Fibroblast of villous mesenchyme (primary cell): Measurements from ENCODE around the gene TRIM5. TPM values are rescaled to one million over a fixed set of nuclear protein-coding genes. Genes with fewer than 3 reads are reported as not detected.

Experiments used
- DNase-seq: peaks from one replicate; pipeline ENCODE4 v3.0.0-alpha.2; 2010; ENCODE audit warnings: low read depth
- H3K4me3 ChIP-seq: 2 replicates; pipeline ENCODE4 v1.5.1; 2011; ENCODE audit warnings: low read depth, mild to moderate bottlenecking, low read length
- total RNA-seq: library from RNA; depleted of rRNA; stranded (reverse); fragments of >200 nt; gene quantifications from 2 replicates; pipeline ENCODE4 v1.2.3, GENCODE V29; 2012
- TF ChIP-seq, protein P1 (sequence below): IDR thresholded peaks from 2 replicates; pipeline ENCODE4 v1.5.1; 2012; ENCODE audit warnings: low read depth, mild to moderate bottlenecking, low read length; ENCODE audit not compliant: insufficient read depth

The TRIM5 gene
- total RNA-seq, 1 donor = 65.2 TPM

DNA sequence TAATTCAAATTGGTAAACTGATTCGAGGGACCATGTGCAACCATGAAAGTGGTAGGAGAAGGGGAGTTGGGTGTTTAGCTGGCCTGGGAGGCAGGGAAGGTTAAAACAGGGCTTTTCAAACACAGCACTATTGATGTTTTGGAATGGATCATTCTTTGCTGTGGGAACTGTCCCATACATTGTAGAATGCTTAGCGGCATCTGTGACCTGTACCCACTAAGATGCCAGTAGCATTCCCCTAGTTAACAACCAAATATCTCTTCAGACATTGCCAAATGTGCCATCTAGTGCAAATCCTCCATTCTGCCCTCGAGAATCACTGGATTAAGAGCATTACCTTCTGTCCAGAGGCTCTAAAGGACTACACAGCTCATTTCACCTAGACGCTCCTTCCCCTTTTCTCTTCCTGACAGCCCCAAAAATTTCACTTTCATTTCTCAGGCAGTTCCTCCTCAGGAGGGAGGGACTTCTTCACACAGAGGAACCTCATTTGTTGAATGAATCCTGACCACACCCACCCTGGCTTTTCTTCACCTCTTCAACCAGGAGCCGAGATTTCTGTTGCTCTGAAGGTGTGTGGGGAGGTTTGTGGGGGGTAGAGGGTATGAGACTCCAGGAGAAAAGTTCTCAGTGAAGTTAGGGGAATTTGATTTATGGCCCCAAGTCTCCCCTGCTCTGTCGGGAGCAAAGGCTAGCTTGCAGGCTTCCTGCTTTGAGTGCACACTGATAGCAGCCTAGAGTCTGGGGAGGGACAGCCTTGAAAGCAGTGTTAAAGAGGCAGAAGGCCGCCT lies 60.2 kb downstream of the TRIM5 start, which contains the start of gene TRIM34:
TRIM34 (plus strand) TSS at position 513 of the 791 bp plus-strand sequence. CDS start 7,331 bp downstream, outside the sequence.
- DNase-seq = peak; percentile 77
- peak within 1 kb of the TSS; percentile 69 for H3K4me3 ChIP-seq
- TF ChIP-seq, protein P1, sequence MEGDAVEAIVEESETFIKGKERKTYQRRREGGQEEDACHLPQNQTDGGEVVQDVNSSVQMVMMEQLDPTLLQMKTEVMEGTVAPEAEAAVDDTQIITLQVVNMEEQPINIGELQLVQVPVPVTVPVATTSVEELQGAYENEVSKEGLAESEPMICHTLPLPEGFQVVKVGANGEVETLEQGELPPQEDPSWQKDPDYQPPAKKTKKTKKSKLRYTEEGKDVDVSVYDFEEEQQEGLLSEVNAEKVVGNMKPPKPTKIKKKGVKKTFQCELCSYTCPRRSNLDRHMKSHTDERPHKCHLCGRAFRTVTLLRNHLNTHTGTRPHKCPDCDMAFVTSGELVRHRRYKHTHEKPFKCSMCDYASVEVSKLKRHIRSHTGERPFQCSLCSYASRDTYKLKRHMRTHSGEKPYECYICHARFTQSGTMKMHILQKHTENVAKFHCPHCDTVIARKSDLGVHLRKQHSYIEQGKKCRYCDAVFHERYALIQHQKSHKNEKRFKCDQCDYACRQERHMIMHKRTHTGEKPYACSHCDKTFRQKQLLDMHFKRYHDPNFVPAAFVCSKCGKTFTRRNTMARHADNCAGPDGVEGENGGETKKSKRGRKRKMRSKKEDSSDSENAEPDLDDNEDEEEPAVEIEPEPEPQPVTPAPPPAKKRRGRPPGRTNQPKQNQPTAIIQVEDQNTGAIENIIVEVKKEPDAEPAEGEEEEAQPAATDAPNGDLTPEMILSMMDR = no peak

DNA sequence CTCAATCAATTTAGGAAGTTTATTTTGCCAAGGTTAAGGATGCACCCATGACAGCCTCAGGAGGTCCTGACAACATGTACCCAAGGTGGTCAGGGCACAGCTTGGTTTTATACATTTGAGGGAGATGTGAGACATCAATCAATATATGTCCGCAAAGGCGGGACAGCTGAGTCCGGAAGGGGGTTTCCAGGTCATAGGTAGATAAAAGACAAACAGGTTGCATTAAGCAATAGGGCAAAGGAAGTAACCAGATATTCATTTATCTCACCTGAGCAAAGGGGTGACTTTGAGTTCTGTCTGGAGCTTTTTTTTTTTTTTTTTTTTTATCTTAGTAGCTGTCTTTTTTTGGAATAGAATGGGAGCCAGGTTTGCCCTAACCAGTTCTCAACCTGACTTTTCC lies 62.1 kb downstream of the TRIM5 start:
- TF ChIP-seq, protein P1 = no peak
- no peak for DNase-seq

DNA sequence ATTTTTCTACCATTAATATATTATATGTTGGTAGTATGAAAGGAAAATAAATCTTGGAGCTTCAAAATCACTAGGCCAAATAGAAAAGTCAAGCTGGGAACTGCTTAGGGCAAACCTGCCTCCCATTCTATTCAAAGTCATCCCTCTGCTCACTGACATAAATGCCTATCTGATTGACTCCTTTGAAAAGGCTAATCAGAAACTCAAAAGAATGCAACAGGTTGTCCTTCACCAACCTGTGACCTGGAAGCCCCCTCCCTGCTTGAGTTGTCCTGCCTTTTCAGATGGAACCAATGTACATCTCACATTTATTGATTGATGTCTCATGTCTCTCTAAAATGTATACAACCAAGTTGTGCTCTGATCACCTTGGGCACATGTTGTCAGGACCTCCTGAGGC lies 63.3 kb downstream of the TRIM5 start:
- TF ChIP-seq, protein P1 = no peak
- DNase-seq = no peak
- H3K4me3 ChIP-seq = no peak overlapping the region

More for the DNA sequence above, 62.1 kb downstream of the TRIM5 start:
- no peak overlapping the region for H3K4me3 ChIP-seq

DNA sequence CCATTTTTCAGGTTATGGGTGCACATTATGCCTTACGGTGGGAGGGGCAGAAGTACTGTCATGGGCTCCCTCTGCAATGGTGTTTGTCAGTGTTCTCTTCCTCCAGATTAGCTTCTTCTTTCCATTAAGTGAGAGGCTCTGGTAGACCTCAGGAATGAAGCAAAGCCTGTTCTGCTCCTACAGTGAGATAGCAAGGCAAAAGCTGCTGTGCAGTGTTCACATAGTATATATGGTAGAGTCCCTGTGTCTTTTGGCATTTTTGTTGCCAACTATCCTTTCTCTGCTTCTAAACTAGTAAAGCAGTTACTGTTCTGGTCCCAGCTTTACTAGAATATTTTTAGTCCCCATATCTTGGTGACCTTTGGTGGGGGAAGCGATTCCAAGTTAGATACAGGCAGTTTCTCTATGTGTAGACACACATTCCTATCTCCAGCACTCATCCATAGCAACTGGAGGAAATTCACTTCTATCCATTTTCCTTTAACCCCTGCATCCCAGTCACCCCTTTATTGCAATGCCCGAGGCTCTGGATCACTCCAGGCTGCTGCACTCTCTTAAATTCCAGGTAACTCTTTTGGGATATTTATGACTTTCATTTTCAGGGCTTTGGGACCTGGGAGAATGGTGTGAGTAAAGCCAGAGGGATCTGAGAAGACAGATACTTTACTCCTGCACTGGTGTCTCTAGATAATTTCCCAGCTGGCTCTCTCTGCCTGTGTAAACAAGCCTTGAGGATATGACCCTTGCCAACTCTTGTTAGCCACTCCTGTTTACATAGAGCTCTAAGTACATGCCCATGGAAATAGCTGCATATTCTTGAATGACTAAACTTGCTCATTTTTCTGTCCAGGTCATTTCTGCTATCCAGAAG lies 64.0 kb downstream of the TRIM5 start:
- peak overlapping the region; percentile 33 for H3K4me3 ChIP-seq
- TF ChIP-seq, protein P1 = no peak

DNA sequence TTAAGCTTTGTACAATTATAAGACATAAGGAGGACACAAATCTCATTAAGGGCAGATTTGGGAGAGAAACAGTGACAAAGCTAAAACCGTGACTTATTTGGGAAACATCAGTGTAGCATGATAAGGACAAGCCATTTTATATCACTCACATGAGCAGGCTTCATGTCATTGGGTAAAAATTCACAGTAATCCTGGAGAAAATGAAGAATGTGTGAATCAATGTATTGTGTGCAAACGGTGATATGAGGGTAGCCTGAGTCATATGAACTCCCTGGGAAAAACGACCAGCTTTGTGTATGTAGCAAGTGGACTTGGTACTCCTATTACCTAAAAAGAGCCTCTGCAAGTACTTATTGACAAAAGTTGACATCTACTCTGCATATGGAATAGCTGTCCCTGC lies 66.1 kb downstream of the TRIM5 start:
- no peak overlapping the region for H3K4me3 ChIP-seq
- TF ChIP-seq, protein P1 = no peak
- peak; percentile 21 for DNase-seq

More for the DNA sequence above, 64.0 kb downstream of the TRIM5 start:
- peak; percentile 94 for DNase-seq

Other genes with a start within 250 kb of the TRIM5 start
- under 0.01 TPM in 1 of 2 replicates, not detected in the other for gene OR51I1, start 243.6 kb downstream of the TRIM5 start, total RNA-seq
- not detected in 2 replicates for gene OR51I2, start 235.8 kb downstream of the TRIM5 start, total RNA-seq
- not detected in 2 replicates for gene OR52D1, start 196.4 kb downstream of the TRIM5 start, total RNA-seq
- 0.43 TPM in 1 of 2 replicates, not detected in the other for gene UBQLN3, start 175.1 kb downstream of the TRIM5 start, total RNA-seq
- under 0.01 TPM in 2 replicates for gene UBQLNL, start 168.4 kb downstream of the TRIM5 start, total RNA-seq
- 0.32 and 0.86 TPM in 2 replicates for gene OR52H1, start 136.5 kb downstream of the TRIM5 start, total RNA-seq
- gene OR52B6, start 104.2 kb downstream of the TRIM5 start, total RNA-seq = not detected in 2 replicates
- 6.1 and 6.5 TPM in 2 replicates for gene TRIM6, start 88.4 kb downstream of the TRIM5 start, total RNA-seq
- 7.1 and 10.4 TPM in 2 replicates for gene TRIM34, start 60.1 kb downstream of the TRIM5 start, total RNA-seq
- gene TRIM22, start 4.7 kb upstream of the TRIM5 start, total RNA-seq = 70.9 and 104 TPM in 2 replicates
- not detected in 2 replicates for gene OR56B1, start 51.4 kb upstream of the TRIM5 start, total RNA-seq
- gene OR52N4, start 69.2 kb upstream of the TRIM5 start, total RNA-seq = not detected in 2 replicates
- under 0.01 TPM in 1 of 2 replicates, not detected in the other for gene OR52N5, start 98.3 kb upstream of the TRIM5 start, total RNA-seq
- gene OR52N1, start 106.2 kb upstream of the TRIM5 start, total RNA-seq = under 0.01 TPM in 1 of 2 replicates, not detected in the other
- not detected in 2 replicates for gene OR52N2, start 123.8 kb upstream of the TRIM5 start, total RNA-seq
- gene OR52E6, start 156.8 kb upstream of the TRIM5 start, total RNA-seq = 0.43 TPM in 1 of 2 replicates, not detected in the other
- gene OR52E8, start 172.6 kb upstream of the TRIM5 start, total RNA-seq = not detected in 2 replicates
- gene OR52E4, start 195.6 kb upstream of the TRIM5 start, total RNA-seq = not detected in 2 replicates
- gene OR52E5, start 208.1 kb upstream of the TRIM5 start, total RNA-seq = not detected in 2 replicates